Small intestine (tissue), 7 donors: ENCODE measurements around the gene MYO19. TPM values are rescaled to one million over a fixed set of nuclear protein-coding genes. Genes with fewer than 3 reads are reported as not detected.
"Not testable (repeated sequence)": the region's sequence is repeated elsewhere in the genome, so short reads cannot be mapped to it uniquely, and the experiment has no call there.

Experiments used
- DNase-seq, 2 donors: peaks; one replicate each; pipeline versions ENCODE4 v3.0.0 to v3.0.0-alpha.2; 2013
- FAIRE-seq: peaks from 2 replicates; lab custom pipeline; 2012; peaks lifted over from hg19 to GRCh38; lab: Jason Lieb, UNC
- H3K27ac ChIP-seq, 3 donors: one replicate each; pipeline ENCODE4 v1.5.1; 2013; ENCODE audit warnings: low read length in 2 of 3, mild to moderate bottlenecking in 2 of 3, control low read depth in 1 of 3, inconsistent platforms in 1 of 3, low read depth in 1 of 3, moderate library complexity in 1 of 3
- H3K27me3 ChIP-seq, 3 donors: one replicate each; pipeline ENCODE4 v1.6.1; 2013; ENCODE audit warnings: low read length in 3 of 3, inconsistent platforms in 1 of 3; ENCODE audit not compliant: control insufficient read depth in 3 of 3, insufficient read depth in 3 of 3
- H3K36me3 ChIP-seq, 3 donors: one replicate each; pipeline ENCODE4 v1.6.1; 2013; ENCODE audit warnings: low read length in 3 of 3, inconsistent platforms in 1 of 3, low read depth in 1 of 3, mild to moderate bottlenecking in 1 of 3, moderate library complexity in 1 of 3; ENCODE audit not compliant: control insufficient read depth in 3 of 3, insufficient read depth in 2 of 3
- H3K4me1 ChIP-seq, 3 donors: one replicate each; pipeline ENCODE4 v1.6.1; 2013; ENCODE audit warnings: low read length in 2 of 3, inconsistent platforms in 1 of 3, low read depth in 1 of 3, mild to moderate bottlenecking in 1 of 3, moderate library complexity in 1 of 3; ENCODE audit not compliant: control insufficient read depth in 3 of 3, insufficient read depth in 2 of 3
- H3K4me3 ChIP-seq, 3 donors: one replicate each; pipeline ENCODE4 v1.5.1; 2013; ENCODE audit warnings: low read length in 3 of 3, control low read depth in 1 of 3, inconsistent platforms in 1 of 3, low read depth in 1 of 3, mild to moderate bottlenecking in 1 of 3, moderate library complexity in 1 of 3
- H3K9me3 ChIP-seq, 2 donors: one replicate each; pipeline ENCODE4 v1.6.1; 2013; ENCODE audit warnings: low read depth in 1 of 2, low read length in 1 of 2; ENCODE audit not compliant: control insufficient read depth in 2 of 2, insufficient read depth in 1 of 2
- WGBS, 3 donors: extraction: QIAGEN DNeasy Blood & Tissue Kit; methylation state at CpG; one replicate each; pipeline ENCODE4 v1.1.7; 2013; 5-methylcytosine and 5-hydroxymethylcytosine counted together
- polyA plus RNA-seq, 4 donors: library from polyadenylated mRNA; stranded (reverse) in 3 of 4; unstranded in 1 of 4; fragments of 200-250 nt in 3 of 4; fragments of 120-200 nt in 1 of 4; gene quantifications; one replicate each; pipeline versions ENCODE4 v1.2.1 to v1.2.3, GENCODE V29; 2013
- donor health status: healthy with polysubstance abuse.
- donor health status: control.
- donor health status: control.
- donor health status: Bipolar disorder and iron deficiency.
- donor health status: healthy.

The MYO19 gene
- polyA plus RNA-seq, 4 donors: 35.9 to 54.8 (median 48.6) TPM

- no peaks in the 10 kb centered on the region for H3K4me1 ChIP-seq
- no peak for DNase-seq
- H3K27ac ChIP-seq: no peak overlapping the region
- FAIRE-seq: no peak
- 67 to 73% (median 69%) methylated on average over 5 of the region's 5 CpGs for WGBS, 3 donors
- H3K4me3 ChIP-seq: no peak overlapping the region
- H3K27me3 ChIP-seq: peaks cover 0 to 35% (median 14%) of the 10 kb centered on the region in 3 donors
- H3K36me3 ChIP-seq: no peaks in the 10 kb centered on the region
- H3K9me3 ChIP-seq: no peaks in the 10 kb centered on the region
Measured at GRCh38 chr17:36460265-36460937, 74.3 kb downstream of the MYO19 start.

DNA sequence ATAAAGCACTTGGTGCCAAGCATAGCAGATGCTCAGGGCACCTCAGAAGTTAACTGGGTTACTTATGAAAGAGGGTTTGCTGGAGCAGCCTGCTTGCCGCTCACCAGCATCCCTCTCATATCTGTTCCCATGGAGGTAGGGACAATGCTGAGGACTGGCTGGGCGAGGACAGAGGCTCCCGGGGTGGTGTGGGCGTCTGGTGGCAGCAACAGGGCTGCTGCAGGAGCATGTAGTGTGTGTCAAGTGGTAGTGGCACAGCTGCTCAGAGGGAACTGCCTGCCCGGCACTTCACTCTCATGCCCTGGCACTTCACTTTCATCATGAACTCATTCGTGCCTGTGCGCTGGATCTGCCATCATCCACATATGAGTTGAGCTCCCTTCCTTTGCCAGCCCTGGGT, 75.1 kb downstream of the MYO19 start:
- Histone ChIP-seq H3K36me3 (no peaks in the 10 kb centered on the region), H3K27ac (no peak overlapping the region), H3K4me3 (no peak overlapping the region), H3K9me3 (no peaks in the 10 kb centered on the region), H3K27me3 (peaks cover 0 to 27% (median 8%) of the 10 kb centered on the region in 3 donors), H3K4me1 (no peaks in the 10 kb centered on the region)
- WGBS, 3 donors: 58 to 76% (median 64%) methylated on average over 7 of the region's 7 CpGs
- FAIRE-seq (no peak), DNase-seq (no peak)

DNA sequence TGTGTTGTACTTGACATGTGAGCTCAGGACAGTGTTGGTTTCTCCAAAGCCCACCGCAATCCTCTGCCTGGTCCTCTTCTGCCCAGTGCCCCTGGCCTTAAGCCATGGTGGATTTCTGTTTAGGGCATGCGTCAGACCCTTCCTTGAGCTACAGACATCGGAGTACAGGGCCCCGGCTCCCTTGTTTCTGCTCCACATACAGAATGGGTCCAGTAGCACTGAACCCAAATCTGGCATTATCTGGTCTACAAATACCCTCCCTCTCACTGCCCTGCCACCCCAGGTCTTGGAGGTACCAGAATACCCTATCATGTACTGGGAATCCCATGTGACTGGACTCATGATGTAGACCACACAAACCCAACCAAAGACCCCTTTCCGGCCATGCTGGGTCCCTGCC, 75.6 kb downstream of the MYO19 start:
- Histone ChIP-seq H3K36me3 (no peaks in the 10 kb centered on the region), H3K9me3 (no peaks in the 10 kb centered on the region), H3K27ac (no peak overlapping the region), H3K27me3 (peaks cover 0 to 22% (median 4%) of the 10 kb centered on the region in 3 donors), H3K4me1 (no peaks in the 10 kb centered on the region), H3K4me3 (no peak overlapping the region)
- no peak for FAIRE-seq
- WGBS, 3 donors: 82 to 95% (median 83%) methylated on average over 5 of the region's 5 CpGs
- no peak for DNase-seq

- not testable (repeated sequence) for H3K36me3 ChIP-seq, H3K9me3 ChIP-seq, DNase-seq, H3K4me1 ChIP-seq, FAIRE-seq, H3K4me3 ChIP-seq, H3K27ac ChIP-seq
- peaks cover 0 to 12% (median 0%) of the 10 kb centered on the region in 3 donors for H3K27me3 ChIP-seq
- 78 to 94% (median 86%) methylated on average over 2 to 9 of the region's 9 CpGs for WGBS, 3 donors
Measured at GRCh38 chr17:36457701-36458100, 77.0 kb downstream of the MYO19 start.

GRCh38 chr17:36452888-36453287, 81.8 kb downstream of the MYO19 start:
- DNase-seq: not testable (repeated sequence)

GRCh38 chr17:36449997-36450396, 84.7 kb downstream of the MYO19 start:
- 51 to 74% (median 54%) methylated on average over 2 to 7 of the region's 15 CpGs for WGBS, 3 donors

More at GRCh38 chr17:36452888-36453287, 81.8 kb downstream of the MYO19 start:
- H3K36me3 ChIP-seq, H3K27me3 ChIP-seq, H3K4me3 ChIP-seq, FAIRE-seq, H3K27ac ChIP-seq, H3K4me1 ChIP-seq, H3K9me3 ChIP-seq: not testable (repeated sequence)
- WGBS, 3 donors: 46 to 64% (median 62%) methylated on average over 8 to 9 of the region's 9 CpGs

More at GRCh38 chr17:36449997-36450396, 84.7 kb downstream of the MYO19 start:
- H3K9me3 ChIP-seq, DNase-seq, H3K36me3 ChIP-seq, H3K4me3 ChIP-seq, H3K4me1 ChIP-seq, H3K27me3 ChIP-seq, FAIRE-seq, H3K27ac ChIP-seq: not testable (repeated sequence)

Other genes with a start within 250 kb of the MYO19 start
- gene TBC1D3G, start 211.0 kb downstream of the MYO19 start, polyA plus RNA-seq: 10 to 100 TPM in 1 of 4 donors, 1 to 10 TPM in 1, not detected in 2; 2.7 to 17.7 TPM
- gene TBC1D3H, start 146.4 kb downstream of the MYO19 start, polyA plus RNA-seq: under 1 TPM in 1 of 4 donors, not detected in 3; 0.58 TPM
- 10 to 100 TPM; 41.8 to 53.4 (median 48.7) TPM for gene ZNHIT3, start 48.2 kb downstream of the MYO19 start, polyA plus RNA-seq
- gene PIGW, start 119 bp upstream of the MYO19 start, polyA plus RNA-seq: 1 to 10 TPM; 2.5 to 9.0 (median 5.9) TPM
- 100 to 1,000 TPM in 1 of 4 donors, 10 to 100 TPM in 3; 40.1 to 107 (median 64.4) TPM for gene GGNBP2, start 10.1 kb upstream of the MYO19 start, polyA plus RNA-seq
- gene DHRS11, start 57.0 kb upstream of the MYO19 start, polyA plus RNA-seq: 100 to 1,000 TPM; 195 to 654 (median 459) TPM
- 10 to 100 TPM in 3 of 4 donors, 1 to 10 TPM in 1; 7.8 to 20.6 (median 16.1) TPM for gene MRM1, start 66.7 kb upstream of the MYO19 start, polyA plus RNA-seq